ENCODE data around the gene FAR2.

FAR2 gene

GRCh38 chr12:29226616-29227015 lies 77.5 kb downstream of the FAR2 start:
- Mint-ChIP-seq H3K4me1 (ENCODE audit: low read depth) (no peaks in the 10 kb centered on the region), H3K36me3 (ENCODE audit: low read depth) (no peaks in the 10 kb centered on the region), H3K9me3 (no peaks in the 10 kb centered on the region), H3K27me3 (ENCODE audit: low read depth) (no peaks in the 10 kb centered on the region), H3K27ac (no peak overlapping the region), H3K4me3 (no peak overlapping the region)

DNA sequence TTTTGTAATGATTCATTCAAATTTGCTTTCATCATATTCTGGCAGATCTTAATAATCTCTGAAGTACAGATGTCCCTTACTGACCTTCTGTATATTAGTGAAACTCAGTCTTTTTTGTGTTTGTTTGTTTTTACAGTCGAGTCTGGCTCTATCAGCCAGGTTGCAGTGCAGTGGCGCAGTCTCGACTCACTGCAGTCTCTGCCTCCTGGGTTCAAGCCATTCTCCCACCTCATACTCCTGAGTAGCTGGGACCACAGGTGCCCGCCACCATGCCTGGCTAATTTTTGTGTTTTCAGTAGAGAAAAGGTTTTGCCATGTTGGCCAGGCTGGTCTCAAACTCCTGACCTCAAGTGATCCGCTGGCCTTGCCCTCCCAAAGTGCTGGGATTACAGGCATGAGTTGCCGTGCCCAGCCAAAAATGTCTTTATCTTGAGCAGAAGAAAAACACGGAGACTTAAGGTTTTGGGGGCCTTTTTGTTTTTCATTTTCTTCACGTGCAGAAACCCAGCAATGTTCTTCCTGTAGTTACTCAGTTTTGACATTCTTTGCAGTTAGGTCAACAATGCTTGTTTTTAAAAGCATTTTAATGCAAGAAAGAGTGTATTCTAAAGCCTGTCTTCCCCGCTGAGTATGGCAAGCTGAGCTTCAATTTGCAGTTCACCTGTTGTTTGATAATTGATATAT lies 79.5 kb downstream of the FAR2 start:
- Mint-ChIP-seq H3K4me3 (no peak overlapping the region), H3K27ac (no peak overlapping the region), H3K4me1 (ENCODE audit: low read depth) (no peaks in the 10 kb centered on the region), H3K36me3 (ENCODE audit: low read depth) (no peaks in the 10 kb centered on the region), H3K27me3 (ENCODE audit: low read depth) (no peaks in the 10 kb centered on the region), H3K9me3 (no peaks in the 10 kb centered on the region)

DNA sequence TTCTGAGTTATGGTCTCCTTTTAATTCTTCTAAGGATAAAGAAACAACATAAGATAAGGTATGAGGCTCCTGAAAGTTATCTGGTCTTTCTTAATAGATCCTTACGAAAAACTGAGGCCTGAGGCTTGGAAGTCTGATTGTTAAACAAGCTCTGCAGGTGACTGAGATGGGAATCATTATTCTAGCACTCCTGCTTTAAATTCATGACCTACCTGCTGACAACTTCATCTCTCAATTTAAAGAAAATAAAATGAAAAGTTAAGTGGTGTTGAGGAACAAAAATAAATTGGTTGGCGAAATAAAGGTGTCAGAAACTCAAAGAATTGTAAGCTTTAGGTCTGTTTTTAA lies 80.1 kb downstream of the FAR2 start:
- Mint-ChIP-seq H3K9me3 (no peaks in the 10 kb centered on the region), H3K27ac (no peak overlapping the region), H3K36me3 (ENCODE audit: low read depth) (no peaks in the 10 kb centered on the region), H3K4me3 (no peak overlapping the region), H3K27me3 (ENCODE audit: low read depth) (no peaks in the 10 kb centered on the region), H3K4me1 (ENCODE audit: low read depth) (no peaks in the 10 kb centered on the region)

GRCh38 chr12:29229937-29230336 lies 80.9 kb downstream of the FAR2 start:
- no peaks in the 10 kb centered on the region for H3K4me1 Mint-ChIP-seq (ENCODE audit: low read depth)
- H3K36me3 Mint-ChIP-seq (ENCODE audit: low read depth) = no peaks in the 10 kb centered on the region
- H3K4me3 Mint-ChIP-seq = no peak overlapping the region
- no peak overlapping the region for H3K27ac Mint-ChIP-seq
- no peaks in the 10 kb centered on the region for H3K27me3 Mint-ChIP-seq (ENCODE audit: low read depth)
- H3K9me3 Mint-ChIP-seq = no peaks in the 10 kb centered on the region

GRCh38 chr12:29230800-29231560 lies 81.9 kb downstream of the FAR2 start:
- H3K4me1 Mint-ChIP-seq (ENCODE audit: low read depth) = no peaks in the 10 kb centered on the region
- H3K9me3 Mint-ChIP-seq = no peaks in the 10 kb centered on the region
- no peak overlapping the region for H3K27ac Mint-ChIP-seq
- no peaks in the 10 kb centered on the region for H3K36me3 Mint-ChIP-seq (ENCODE audit: low read depth)
- H3K27me3 Mint-ChIP-seq (ENCODE audit: low read depth) = no peaks in the 10 kb centered on the region
- no peak overlapping the region for H3K4me3 Mint-ChIP-seq

DNA sequence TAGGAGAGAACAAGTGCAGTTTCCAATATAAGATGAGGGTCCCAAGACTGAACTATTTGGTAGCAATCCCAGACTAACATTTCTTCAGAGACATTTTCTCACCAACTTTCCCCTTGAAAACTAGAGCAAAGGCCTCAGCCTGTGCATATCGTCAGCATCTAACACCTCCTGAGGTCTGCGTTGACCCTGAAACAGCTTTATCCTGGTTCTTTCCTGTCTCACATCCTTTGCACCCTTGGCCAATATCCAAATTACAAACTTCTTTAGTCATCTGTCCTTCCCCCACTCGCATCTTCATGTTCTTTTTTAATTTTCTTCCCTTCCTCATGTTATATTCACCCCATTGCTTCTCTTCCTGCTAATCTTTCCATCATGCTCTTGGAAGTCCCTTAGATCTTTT lies 83.0 kb downstream of the FAR2 start:
- Mint-ChIP-seq H3K4me1 (ENCODE audit: low read depth) (no peaks in the 10 kb centered on the region), H3K4me3 (no peak overlapping the region), H3K9me3 (no peaks in the 10 kb centered on the region), H3K27me3 (ENCODE audit: low read depth) (no peaks in the 10 kb centered on the region), H3K27ac (no peak overlapping the region), H3K36me3 (ENCODE audit: low read depth) (no peaks in the 10 kb centered on the region)

DNA sequence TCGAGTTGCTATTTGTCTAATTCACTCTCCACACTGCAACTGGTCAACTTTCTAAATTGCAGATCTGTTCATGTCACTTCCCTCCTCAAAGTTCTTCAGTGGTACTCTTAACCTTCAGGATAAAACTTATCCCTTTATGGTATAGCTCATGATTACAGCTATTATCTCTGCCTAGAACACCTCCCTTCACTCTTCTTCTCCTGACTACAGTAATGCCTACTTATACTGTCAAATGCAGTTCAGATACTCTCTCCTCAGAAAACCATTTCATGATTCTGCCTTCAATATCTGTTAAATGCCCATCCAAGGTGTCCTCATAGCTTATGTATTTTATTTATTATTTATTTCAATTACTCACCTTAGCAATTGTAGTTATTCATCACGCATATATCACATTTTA lies 85.5 kb downstream of the FAR2 start:
- H3K27ac Mint-ChIP-seq = no peak overlapping the region
- H3K9me3 Mint-ChIP-seq = no peaks in the 10 kb centered on the region
- H3K27me3 Mint-ChIP-seq (ENCODE audit: low read depth) = no peaks in the 10 kb centered on the region
- no peaks in the 10 kb centered on the region for H3K4me1 Mint-ChIP-seq (ENCODE audit: low read depth)
- no peaks in the 10 kb centered on the region for H3K36me3 Mint-ChIP-seq (ENCODE audit: low read depth)
- H3K4me3 Mint-ChIP-seq = no peak overlapping the region

- H3K27ac Mint-ChIP-seq = no peak overlapping the region
- no peak overlapping the region for H3K4me3 Mint-ChIP-seq
- no peaks in the 10 kb centered on the region for H3K36me3 Mint-ChIP-seq (ENCODE audit: low read depth)
- no peaks in the 10 kb centered on the region for H3K4me1 Mint-ChIP-seq (ENCODE audit: low read depth)
- no peaks in the 10 kb centered on the region for H3K27me3 Mint-ChIP-seq (ENCODE audit: low read depth)
- no peaks in the 10 kb centered on the region for H3K9me3 Mint-ChIP-seq
Observed at GRCh38 chr12:29234965-29235626, 86.0 kb downstream of the FAR2 start.

- peaks cover 13% of the 10 kb centered on the region for H3K4me1 Mint-ChIP-seq (ENCODE audit: low read depth)
- H3K4me3 Mint-ChIP-seq = no peak overlapping the region
- H3K9me3 Mint-ChIP-seq = no peaks in the 10 kb centered on the region
- no peak overlapping the region for H3K27ac Mint-ChIP-seq
- no peaks in the 10 kb centered on the region for H3K36me3 Mint-ChIP-seq (ENCODE audit: low read depth)
- no peaks in the 10 kb centered on the region for H3K27me3 Mint-ChIP-seq (ENCODE audit: low read depth)
Observed at GRCh38 chr12:29238822-29239291, 89.8 kb downstream of the FAR2 start.

GRCh38 chr12:29239336-29239735 lies 90.3 kb downstream of the FAR2 start:
- Mint-ChIP-seq H3K27ac (no peak overlapping the region), H3K4me3 (no peak overlapping the region), H3K36me3 (ENCODE audit: low read depth) (no peaks in the 10 kb centered on the region), H3K9me3 (no peaks in the 10 kb centered on the region), H3K27me3 (ENCODE audit: low read depth) (no peaks in the 10 kb centered on the region), H3K4me1 (ENCODE audit: low read depth) (peaks cover 13% of the 10 kb centered on the region)

DNA sequence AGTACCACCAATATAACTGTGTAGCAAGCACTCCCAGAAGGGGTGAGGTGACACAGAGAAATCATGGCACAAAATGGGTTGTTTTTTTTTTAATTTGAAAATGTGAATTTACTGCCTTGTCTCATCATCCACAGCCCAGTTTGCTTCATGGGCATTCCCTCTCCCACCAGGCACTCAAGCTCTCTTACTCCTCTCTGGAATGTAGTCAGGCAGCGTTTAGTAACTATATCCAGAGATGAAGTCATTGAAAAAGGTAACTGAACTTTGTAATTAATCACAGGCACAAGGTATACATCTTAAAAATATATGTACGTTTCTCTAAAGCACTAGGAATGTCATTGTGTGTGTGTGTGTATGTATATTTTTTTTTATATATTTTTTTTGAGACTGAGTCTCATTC lies 91.4 kb downstream of the FAR2 start:
- Mint-ChIP-seq H3K36me3 (ENCODE audit: low read depth) (no peaks in the 10 kb centered on the region), H3K4me1 (ENCODE audit: low read depth) (peaks cover 13% of the 10 kb centered on the region), H3K27ac (no peak overlapping the region), H3K27me3 (ENCODE audit: low read depth) (no peaks in the 10 kb centered on the region), H3K9me3 (no peaks in the 10 kb centered on the region), H3K4me3 (no peak overlapping the region)

- no peaks in the 10 kb centered on the region for H3K27me3 Mint-ChIP-seq (ENCODE audit: low read depth)
- peaks cover 13% of the 10 kb centered on the region for H3K4me1 Mint-ChIP-seq (ENCODE audit: low read depth)
- no peak overlapping the region for H3K4me3 Mint-ChIP-seq
- H3K27ac Mint-ChIP-seq = no peak overlapping the region
- no peaks in the 10 kb centered on the region for H3K9me3 Mint-ChIP-seq
- H3K36me3 Mint-ChIP-seq (ENCODE audit: low read depth) = no peaks in the 10 kb centered on the region
Observed at GRCh38 chr12:29241821-29242591, 92.9 kb downstream of the FAR2 start.

DNA sequence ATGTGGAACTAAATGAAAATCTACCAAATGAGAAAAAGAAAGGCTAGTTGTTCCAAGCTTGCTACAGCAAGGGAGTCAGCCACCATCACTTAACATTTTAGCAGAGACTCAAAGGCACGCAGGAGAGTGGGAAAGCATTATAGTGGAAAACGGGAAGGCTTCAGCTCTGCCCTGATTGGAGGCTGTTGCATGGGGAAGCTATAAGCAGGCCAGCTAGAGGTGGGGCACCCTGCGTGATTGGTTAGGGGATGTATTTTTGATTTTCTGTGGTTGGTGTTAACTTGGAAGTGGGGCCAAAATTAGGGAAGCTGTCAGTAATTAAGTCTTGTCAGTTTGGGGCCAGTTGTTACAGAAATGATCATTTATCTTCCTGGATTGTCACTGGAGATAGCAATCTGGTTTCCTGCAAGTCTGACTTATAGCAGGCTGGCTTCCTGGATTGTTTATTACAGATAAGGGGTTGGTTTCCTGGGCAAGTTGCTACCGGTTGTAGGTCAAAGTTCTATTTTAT lies 93.9 kb downstream of the FAR2 start:
- Mint-ChIP-seq H3K9me3 (no peaks in the 10 kb centered on the region), H3K27ac (no peak overlapping the region), H3K27me3 (ENCODE audit: low read depth) (no peaks in the 10 kb centered on the region), H3K4me3 (no peak overlapping the region), H3K4me1 (ENCODE audit: low read depth) (peaks cover 13% of the 10 kb centered on the region), H3K36me3 (ENCODE audit: low read depth) (no peaks in the 10 kb centered on the region)

DNA sequence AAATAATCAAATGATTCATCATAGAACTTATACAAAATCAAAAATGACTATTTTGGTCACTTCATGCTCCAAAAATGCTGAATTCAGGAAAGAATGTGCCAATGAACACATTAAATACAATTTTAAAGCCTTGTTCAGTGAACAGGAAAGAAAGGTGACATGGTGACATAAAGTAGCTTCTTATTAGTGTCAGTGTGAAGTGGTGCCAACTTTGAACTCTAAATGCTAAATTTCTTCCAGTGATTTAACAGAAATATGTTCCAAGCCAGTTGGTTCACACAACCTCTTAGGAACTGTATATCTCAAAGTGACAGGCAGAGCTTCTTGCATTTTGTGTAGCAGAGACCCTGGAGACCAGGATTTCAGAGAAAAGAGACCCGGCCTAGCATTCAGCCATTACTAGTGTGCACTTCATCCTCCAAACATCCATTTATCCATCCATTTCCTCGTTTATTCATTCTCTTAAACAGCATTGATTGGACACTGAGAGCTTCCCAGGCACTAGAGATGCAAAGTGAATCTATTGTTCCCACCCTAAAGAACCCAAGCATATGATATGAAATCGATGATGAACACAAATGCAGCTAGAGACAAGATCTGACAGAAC lies 95.2 kb downstream of the FAR2 start:
- Mint-ChIP-seq H3K9me3 (no peaks in the 10 kb centered on the region), H3K27me3 (ENCODE audit: low read depth) (no peaks in the 10 kb centered on the region), H3K36me3 (ENCODE audit: low read depth) (no peaks in the 10 kb centered on the region), H3K27ac (no peak overlapping the region), H3K4me3 (no peak overlapping the region), H3K4me1 (ENCODE audit: low read depth) (peaks cover 13% of the 10 kb centered on the region)

Data from T-helper 1 cell treated with Interleukin-12 subunit alpha and Interleukin-12 subunit beta and Interleukin-4 antibody, amounts not matched to agents 30 μg/mL and 1 μg/mL, for 36 hours (primary cell).